A549 treated with CpdA at 1 μM for 4 hours (cell line): ENCODE data around the gene NR2E1. TPM values are rescaled to one million over a fixed set of nuclear protein-coding genes. Genes with fewer than 3 reads are reported as not detected.

ENCODE experiments used
- total RNA-seq: library from RNA; stranded (reverse); fragments of 200-300 nt; extraction: Qiagen RNA extraction; gene quantifications from 5 replicates; pipeline ENCODE4 v1.2.3, GENCODE V29; 2022; ENCODE audit warnings: low read depth

The NR2E1 gene
- 0.03 to 0.09 TPM (median 0.05 TPM) in 3 of 5 replicates, not detected in the others for total RNA-seq

GRCh38 chr6:108165714-108166663, at the start of gene NR2E1:
Gene NR2E1, plus strand, starts transcription at chr6:108166022. Its CDS starts 744 bp downstream, at chr6:108166766.

Other genes starting within 250 kb of the NR2E1 start
- gene SEC63, start 207.8 kb upstream of the NR2E1 start, total RNA-seq: 20.0 to 27.4 TPM (median 22.8 TPM) in 5 replicates
- gene OSTM1, start 91.3 kb upstream of the NR2E1 start, total RNA-seq: 18.5 to 35.1 TPM (median 18.7 TPM) in 5 replicates
- 71.3 to 115 TPM (median 112 TPM) in 5 replicates for gene SNX3, start 95.0 kb downstream of the NR2E1 start, total RNA-seq
- 0.42 to 1.5 TPM (median 1.4 TPM) in 5 replicates for gene AFG1L, start 129.0 kb downstream of the NR2E1 start, total RNA-seq